ENCODE results near the gene SPOCK1.

SPOCK1 gene

GRCh38 chr5:137205231-137206027, 293.7 kb downstream of the SPOCK1 start:
- Histone ChIP-seq H3K9me3 (ENCODE audit: control insufficient read depth, low read length) (no peaks in the 10 kb centered on the region), H3K4me1 (ENCODE audit: control insufficient read depth, insufficient read depth, low read length, poor library complexity, severe bottlenecking) (no peaks in the 10 kb centered on the region), H3K36me3 (ENCODE audit: control insufficient read depth, insufficient read depth, low read length) (no peaks in the 10 kb centered on the region), H3K27ac (ENCODE audit: insufficient read depth, low read length, poor library complexity, severe bottlenecking) (no peak overlapping the region), H3K4me3 (ENCODE audit: insufficient read depth, low read depth, low read length, poor library complexity, severe bottlenecking) (no peak overlapping the region), H3K27me3 (replicated peaks; ENCODE audit: control insufficient read depth, insufficient read depth, low read length, poor library complexity, severe bottlenecking) (no peaks in the 10 kb centered on the region)
- no peak for DNase-seq

GRCh38 chr5:137203011-137203632, 296.0 kb downstream of the SPOCK1 start:
- H3K27me3 ChIP-seq (replicated peaks; ENCODE audit: control insufficient read depth, insufficient read depth, low read length, poor library complexity, severe bottlenecking), result no peaks in the 10 kb centered on the region
- no peak for DNase-seq
- H3K9me3 ChIP-seq (ENCODE audit: control insufficient read depth, low read length), result no peaks in the 10 kb centered on the region
- H3K36me3 ChIP-seq (ENCODE audit: control insufficient read depth, insufficient read depth, low read length), result no peaks in the 10 kb centered on the region
- no peak overlapping the region for H3K4me3 ChIP-seq (ENCODE audit: insufficient read depth, low read depth, low read length, poor library complexity, severe bottlenecking)
- H3K27ac ChIP-seq (ENCODE audit: insufficient read depth, low read length, poor library complexity, severe bottlenecking), result no peak overlapping the region
- no peaks in the 10 kb centered on the region for H3K4me1 ChIP-seq (ENCODE audit: control insufficient read depth, insufficient read depth, low read length, poor library complexity, severe bottlenecking)

- Histone ChIP-seq H3K27ac (ENCODE audit: insufficient read depth, low read length, poor library complexity, severe bottlenecking) (no peak overlapping the region), H3K27me3 (replicated peaks; ENCODE audit: control insufficient read depth, insufficient read depth, low read length, poor library complexity, severe bottlenecking) (no peaks in the 10 kb centered on the region), H3K4me3 (ENCODE audit: insufficient read depth, low read depth, low read length, poor library complexity, severe bottlenecking) (no peak overlapping the region), H3K9me3 (ENCODE audit: control insufficient read depth, low read length) (no peaks in the 10 kb centered on the region), H3K4me1 (ENCODE audit: control insufficient read depth, insufficient read depth, low read length, poor library complexity, severe bottlenecking) (no peaks in the 10 kb centered on the region), H3K36me3 (ENCODE audit: control insufficient read depth, insufficient read depth, low read length) (no peaks in the 10 kb centered on the region)
- no peak for DNase-seq
These were observed 297.2 kb downstream of the SPOCK1 start for GRCh38 chr5:137201876-137202275.

- no peaks in the 10 kb centered on the region for H3K4me1 ChIP-seq (ENCODE audit: control insufficient read depth, insufficient read depth, low read length, poor library complexity, severe bottlenecking)
- no peaks in the 10 kb centered on the region for H3K9me3 ChIP-seq (ENCODE audit: control insufficient read depth, low read length)
These were observed 298.0 kb downstream of the SPOCK1 start for GRCh38 chr5:137200906-137201700.

GRCh38 chr5:137199966-137200365, 299.2 kb downstream of the SPOCK1 start:
- no peaks in the 10 kb centered on the region for H3K36me3 ChIP-seq (ENCODE audit: control insufficient read depth, insufficient read depth, low read length)
- H3K9me3 ChIP-seq (ENCODE audit: control insufficient read depth, low read length), result no peaks in the 10 kb centered on the region
- no peaks in the 10 kb centered on the region for H3K4me1 ChIP-seq (ENCODE audit: control insufficient read depth, insufficient read depth, low read length, poor library complexity, severe bottlenecking)
- H3K4me3 ChIP-seq (ENCODE audit: insufficient read depth, low read depth, low read length, poor library complexity, severe bottlenecking), result no peak overlapping the region
- H3K27me3 ChIP-seq (replicated peaks; ENCODE audit: control insufficient read depth, insufficient read depth, low read length, poor library complexity, severe bottlenecking), result no peaks in the 10 kb centered on the region
- DNase-seq, result no peak
- no peak overlapping the region for H3K27ac ChIP-seq (ENCODE audit: insufficient read depth, low read length, poor library complexity, severe bottlenecking)

More at GRCh38 chr5:137200906-137201700, 298.0 kb downstream of the SPOCK1 start:
- Histone ChIP-seq H3K4me3 (ENCODE audit: insufficient read depth, low read depth, low read length, poor library complexity, severe bottlenecking) (no peak overlapping the region), H3K36me3 (ENCODE audit: control insufficient read depth, insufficient read depth, low read length) (no peaks in the 10 kb centered on the region), H3K27ac (ENCODE audit: insufficient read depth, low read length, poor library complexity, severe bottlenecking) (no peak overlapping the region), H3K27me3 (replicated peaks; ENCODE audit: control insufficient read depth, insufficient read depth, low read length, poor library complexity, severe bottlenecking) (no peaks in the 10 kb centered on the region)
- DNase-seq, result no peak

- DNase-seq, result no peak
- H3K36me3 ChIP-seq (ENCODE audit: control insufficient read depth, insufficient read depth, low read length), result no peaks in the 10 kb centered on the region
- no peaks in the 10 kb centered on the region for H3K4me1 ChIP-seq (ENCODE audit: control insufficient read depth, insufficient read depth, low read length, poor library complexity, severe bottlenecking)
- no peaks in the 10 kb centered on the region for H3K27me3 ChIP-seq (replicated peaks; ENCODE audit: control insufficient read depth, insufficient read depth, low read length, poor library complexity, severe bottlenecking)
- H3K9me3 ChIP-seq (ENCODE audit: control insufficient read depth, low read length), result no peaks in the 10 kb centered on the region
- no peak overlapping the region for H3K27ac ChIP-seq (ENCODE audit: insufficient read depth, low read length, poor library complexity, severe bottlenecking)
- no peak overlapping the region for H3K4me3 ChIP-seq (ENCODE audit: insufficient read depth, low read depth, low read length, poor library complexity, severe bottlenecking)
These were observed 299.9 kb downstream of the SPOCK1 start for GRCh38 chr5:137199201-137199600.

- Histone ChIP-seq H3K4me1 (ENCODE audit: control insufficient read depth, insufficient read depth, low read length, poor library complexity, severe bottlenecking) (no peaks in the 10 kb centered on the region), H3K27me3 (replicated peaks; ENCODE audit: control insufficient read depth, insufficient read depth, low read length, poor library complexity, severe bottlenecking) (no peaks in the 10 kb centered on the region), H3K27ac (ENCODE audit: insufficient read depth, low read length, poor library complexity, severe bottlenecking) (no peak overlapping the region), H3K9me3 (ENCODE audit: control insufficient read depth, low read length) (no peaks in the 10 kb centered on the region), H3K4me3 (ENCODE audit: insufficient read depth, low read depth, low read length, poor library complexity, severe bottlenecking) (no peak overlapping the region), H3K36me3 (ENCODE audit: control insufficient read depth, insufficient read depth, low read length) (no peaks in the 10 kb centered on the region)
- no peak for DNase-seq
These were observed 303.6 kb downstream of the SPOCK1 start for GRCh38 chr5:137195483-137195882.

- Histone ChIP-seq H3K4me1 (ENCODE audit: control insufficient read depth, insufficient read depth, low read length, poor library complexity, severe bottlenecking) (no peaks in the 10 kb centered on the region), H3K36me3 (ENCODE audit: control insufficient read depth, insufficient read depth, low read length) (no peaks in the 10 kb centered on the region), H3K27me3 (replicated peaks; ENCODE audit: control insufficient read depth, insufficient read depth, low read length, poor library complexity, severe bottlenecking) (no peaks in the 10 kb centered on the region), H3K4me3 (ENCODE audit: insufficient read depth, low read depth, low read length, poor library complexity, severe bottlenecking) (no peak overlapping the region), H3K27ac (ENCODE audit: insufficient read depth, low read length, poor library complexity, severe bottlenecking) (no peak overlapping the region), H3K9me3 (ENCODE audit: control insufficient read depth, low read length) (no peaks in the 10 kb centered on the region)
- DNase-seq, result no peak
These were observed 304.8 kb downstream of the SPOCK1 start for GRCh38 chr5:137194300-137194699.

- Histone ChIP-seq H3K4me3 (ENCODE audit: insufficient read depth, low read depth, low read length, poor library complexity, severe bottlenecking) (no peak overlapping the region), H3K4me1 (ENCODE audit: control insufficient read depth, insufficient read depth, low read length, poor library complexity, severe bottlenecking) (no peaks in the 10 kb centered on the region), H3K27ac (ENCODE audit: insufficient read depth, low read length, poor library complexity, severe bottlenecking) (no peak overlapping the region), H3K36me3 (ENCODE audit: control insufficient read depth, insufficient read depth, low read length) (no peaks in the 10 kb centered on the region), H3K9me3 (ENCODE audit: control insufficient read depth, low read length) (no peaks in the 10 kb centered on the region), H3K27me3 (replicated peaks; ENCODE audit: control insufficient read depth, insufficient read depth, low read length, poor library complexity, severe bottlenecking) (no peaks in the 10 kb centered on the region)
- no peak for DNase-seq
These were observed 306.8 kb downstream of the SPOCK1 start for GRCh38 chr5:137192293-137192743.

- no peaks in the 10 kb centered on the region for H3K36me3 ChIP-seq (ENCODE audit: control insufficient read depth, insufficient read depth, low read length)
- no peaks in the 10 kb centered on the region for H3K9me3 ChIP-seq (ENCODE audit: control insufficient read depth, low read length)
- H3K27me3 ChIP-seq (replicated peaks; ENCODE audit: control insufficient read depth, insufficient read depth, low read length, poor library complexity, severe bottlenecking), result no peaks in the 10 kb centered on the region
- no peaks in the 10 kb centered on the region for H3K4me1 ChIP-seq (ENCODE audit: control insufficient read depth, insufficient read depth, low read length, poor library complexity, severe bottlenecking)
- H3K4me3 ChIP-seq (ENCODE audit: insufficient read depth, low read depth, low read length, poor library complexity, severe bottlenecking), result no peak overlapping the region
- DNase-seq, result no peak
- no peak overlapping the region for H3K27ac ChIP-seq (ENCODE audit: insufficient read depth, low read length, poor library complexity, severe bottlenecking)
These were observed 307.9 kb downstream of the SPOCK1 start for GRCh38 chr5:137191179-137191578.
